SK-N-MC (cell line): ENCODE data around the gene THAP7.

Source experiments
- EZH2 ChIP-seq: fragments of 200-600 bp; sonication (generic); IDR thresholded peaks from one replicate; pipeline ENCODE4 v1.6.1; 2017; ENCODE audit warnings: antibody characterized with exemption
- POLR2AphosphoS5 ChIP-seq: IDR thresholded peaks from 2 replicates; pipeline ENCODE4 v1.6.1; 2012; ENCODE audit warnings: mild to moderate bottlenecking, low read depth, low read length, borderline replicate concordance

GRCh38 chr22:20985720-20986119 is 16.2 kb downstream of the THAP7 start:
- TF ChIP-seq EZH2 (no peak), POLR2AphosphoS5 (no peak)
